Liver (tissue), 9 donors: ENCODE data around the gene BPTF. TPM values are rescaled to one million over a fixed set of nuclear protein-coding genes. Genes with fewer than 3 reads are reported as not detected.
"Not testable (repeated sequence)": the region's sequence is repeated elsewhere in the genome, so short reads cannot be mapped to it uniquely, and the experiment has no call there.

Experiments
- DNase-seq: peaks from one replicate; pipeline ENCODE4 v3.0.0-alpha.2; 2017; ENCODE audit warnings: low spot score
- H3K27ac ChIP-seq, 2 donors: one replicate each; pipeline ENCODE4 v1.7.0; 2013; ENCODE audit warnings: inconsistent platforms in 2 of 2, low read length in 2 of 2, control low read depth in 1 of 2, low read depth in 1 of 2, mild to moderate bottlenecking in 1 of 2
- H3K27me3 ChIP-seq, 4 donors: one replicate each; pipeline versions ENCODE4 v1.6.1 to v1.7.0; 2013; ENCODE audit warnings: low read length in 3 of 4, inconsistent platforms in 1 of 4, mild to moderate bottlenecking in 1 of 4, moderate library complexity in 1 of 4; ENCODE audit not compliant: control insufficient read depth in 4 of 4, insufficient read depth in 4 of 4
- H3K36me3 ChIP-seq, 4 donors: one replicate each; pipeline versions ENCODE4 v1.6.1 to v1.7.0; 2013; ENCODE audit warnings: low read length in 3 of 4, mild to moderate bottlenecking in 3 of 4, low read depth in 1 of 4, moderate library complexity in 1 of 4; ENCODE audit not compliant: control insufficient read depth in 4 of 4, insufficient read depth in 3 of 4
- H3K4me1 ChIP-seq, 4 donors: one replicate each; pipeline versions ENCODE4 v1.6.1 to v1.7.0; 2013; ENCODE audit warnings: low read length in 3 of 4, mild to moderate bottlenecking in 3 of 4, moderate library complexity in 1 of 4; ENCODE audit not compliant: control insufficient read depth in 4 of 4, insufficient read depth in 4 of 4
- H3K4me3 ChIP-seq, 3 donors: one replicate each; pipeline versions ENCODE4 v1.6.1 to v1.7.0; 2013; ENCODE audit warnings: low read length in 3 of 3, control low read depth in 1 of 3, low read depth in 1 of 3, mild to moderate bottlenecking in 1 of 3
- H3K9ac ChIP-seq, 2 donors: one replicate each; pipeline ENCODE4 v1.7.0; 2013; ENCODE audit warnings: low read length in 2 of 2, mild to moderate bottlenecking in 2 of 2, moderate library complexity in 2 of 2, control low read depth in 1 of 2, low read depth in 1 of 2
- H3K9me3 ChIP-seq, 4 donors: one replicate each; pipeline versions ENCODE4 v1.6.1 to v1.7.0; 2013; ENCODE audit warnings: low read length in 3 of 4; ENCODE audit not compliant: control insufficient read depth in 4 of 4
- EGR1 ChIP-seq, 2 donors: IDR thresholded peaks; 2 replicates each; pipeline ENCODE4 v1.6.1; 2016 to 2018; ENCODE audit warnings: antibody characterized with exemption in 2 of 2, low read depth in 2 of 2
- FOXA1 ChIP-seq: IDR thresholded peaks from 2 replicates; pipeline ENCODE4 v1.6.1; 2016; ENCODE audit warnings: antibody characterized with exemption
- FOXA2 ChIP-seq: IDR thresholded peaks from 2 replicates; pipeline ENCODE4 v1.6.1; 2016; ENCODE audit warnings: antibody characterized with exemption
- GABPA ChIP-seq, 2 donors: IDR thresholded peaks in 1 of 2; conservative IDR thresholded peaks in 1 of 2; 2 replicates each; pipeline ENCODE4 v1.6.1; 2016; ENCODE audit warnings: antibody characterized with exemption in 2 of 2, mild to moderate bottlenecking in 1 of 2, moderate library complexity in 1 of 2
- HNF4A ChIP-seq, 2 donors: conservative IDR thresholded peaks; 2 replicates each; pipeline ENCODE4 v1.6.1; 2016; ENCODE audit warnings: antibody characterized with exemption in 2 of 2, mild to moderate bottlenecking in 2 of 2
- HNF4G ChIP-seq: IDR thresholded peaks from 2 replicates; pipeline ENCODE4 v1.6.1; 2016; ENCODE audit warnings: antibody characterized with exemption
- JUND ChIP-seq, 2 donors: IDR thresholded peaks; 2 replicates each; pipeline ENCODE4 v1.6.1; 2016; ENCODE audit warnings: antibody characterized with exemption in 2 of 2
- NR2F2 ChIP-seq: IDR thresholded peaks from 2 replicates; pipeline ENCODE4 v1.6.1; 2016; ENCODE audit warnings: antibody characterized with exemption
- RAD21 ChIP-seq, 2 donors: IDR thresholded peaks; 2 replicates each; pipeline ENCODE4 v1.6.1; 2016; ENCODE audit warnings: antibody characterized with exemption in 2 of 2, mild to moderate bottlenecking in 2 of 2
- RXRA ChIP-seq, 2 donors: IDR thresholded peaks; 2 replicates each; pipeline ENCODE4 v1.6.1; 2017 to 2018; ENCODE audit warnings: antibody characterized with exemption in 2 of 2, mild to moderate bottlenecking in 1 of 2
- SP1 ChIP-seq: IDR thresholded peaks from 2 replicates; pipeline ENCODE4 v1.6.1; 2018; ENCODE audit warnings: antibody characterized with exemption, mild to moderate bottlenecking
- TAF1 ChIP-seq: conservative IDR thresholded peaks from 2 replicates; pipeline ENCODE4 v1.6.1; 2016; ENCODE audit warnings: antibody characterized with exemption, mild to moderate bottlenecking
- YY1 ChIP-seq: IDR thresholded peaks from 2 replicates; pipeline ENCODE4 v1.6.1; 2016; ENCODE audit warnings: antibody characterized with exemption, mild to moderate bottlenecking
- WGBS: extraction: QIAGEN DNeasy Blood & Tissue Kit; methylation state at CpG from one replicate; pipeline ENCODE4 v1.1.7; 2013; 5-methylcytosine and 5-hydroxymethylcytosine counted together
- polyA plus RNA-seq, 2 donors: library from polyadenylated mRNA; stranded (reverse) in 1 of 2; unstranded in 1 of 2; fragments of 200-250 nt in 1 of 2; fragments of >200 nt in 1 of 2; fragmentation: Nextera tagmentation in 1 of 2; extraction: Ambion mirVana in 1 of 2; gene quantifications; one replicate each; pipeline versions ENCODE4 v1.2.1 to v1.2.3, GENCODE V29; 2013 to 2015
- total RNA-seq, 2 donors: library from RNA; depleted of rRNA; stranded (reverse); fragments of >200 nt; gene quantifications; one replicate each; pipeline ENCODE4 v1.2.3, GENCODE V29; 2014
- TF ChIP-seq, protein P1 (sequence below): IDR thresholded peaks from 2 replicates; pipeline ENCODE4 v1.6.1; 2016; ENCODE audit warnings: antibody characterized with exemption
- TF ChIP-seq, protein P2 (sequence below): IDR thresholded peaks from 2 replicates; pipeline ENCODE4 v1.6.1; 2016; ENCODE audit warnings: antibody characterized with exemption, mild to moderate bottlenecking
- TF ChIP-seq, protein P3 (sequence below): IDR thresholded peaks from 2 replicates; pipeline ENCODE4 v1.6.1; 2016; ENCODE audit warnings: antibody characterized with exemption
- TF ChIP-seq, protein P4 (sequence below): fragments of 150-350 bp; IDR thresholded peaks from 2 replicates; pipeline ENCODE4 v1.5.1; 2017; ENCODE audit warnings: improper control_type of control experiment, low read depth, low read length; ENCODE audit not compliant: missing input control
- donor health status: healthy.
- donor health status: healthy.
- donor health status: healthy.
- donor health status: healthy.
- donor health status: healthy.

BPTF gene
- total and polyA plus RNA-seq, 4 donors, result 8.1 to 51.7 (median 29.5) TPM

DNA sequence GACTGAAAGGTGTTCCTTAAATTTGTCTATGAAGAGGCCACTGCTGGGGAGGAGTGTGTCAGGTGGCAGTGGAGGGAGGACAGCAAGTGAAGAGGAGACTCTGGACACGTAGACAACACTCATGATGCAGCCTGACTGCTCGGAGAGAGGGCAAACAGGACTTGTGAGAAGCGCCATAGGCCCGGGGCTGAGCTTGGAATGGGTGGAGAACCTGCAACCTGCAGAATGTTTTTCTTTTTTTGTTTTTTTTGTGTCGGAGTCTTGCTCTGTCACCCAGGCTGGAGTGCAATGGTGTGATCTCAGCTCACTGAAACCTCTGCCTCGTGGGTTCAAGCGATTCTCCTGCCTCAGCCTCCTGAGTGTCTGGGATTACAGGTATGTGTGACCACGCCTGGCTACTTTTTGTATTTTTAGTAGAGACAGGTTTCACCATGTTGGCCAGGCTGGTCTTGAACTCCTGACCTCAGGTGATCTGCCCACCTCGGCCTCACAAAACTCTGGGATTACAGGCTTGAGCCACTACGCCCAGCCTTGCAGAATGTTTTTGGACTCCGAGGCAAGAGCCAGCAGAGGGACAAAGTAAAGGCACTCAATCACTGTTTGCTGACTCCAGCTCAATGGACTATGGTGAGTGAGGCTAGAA is 189.9 kb downstream of the BPTF start (continued):
- TF ChIP-seq, protein P1, sequence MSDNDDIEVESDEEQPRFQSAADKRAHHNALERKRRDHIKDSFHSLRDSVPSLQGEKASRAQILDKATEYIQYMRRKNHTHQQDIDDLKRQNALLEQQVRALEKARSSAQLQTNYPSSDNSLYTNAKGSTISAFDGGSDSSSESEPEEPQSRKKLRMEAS, result no peak
- TF ChIP-seq JUND (IDR thresholded peaks at IDR 0.05) (no peak), RXRA (IDR thresholded peaks at IDR 0.05) (no peak), RAD21 (IDR thresholded peaks at IDR 0.05) (no peak)

DNA sequence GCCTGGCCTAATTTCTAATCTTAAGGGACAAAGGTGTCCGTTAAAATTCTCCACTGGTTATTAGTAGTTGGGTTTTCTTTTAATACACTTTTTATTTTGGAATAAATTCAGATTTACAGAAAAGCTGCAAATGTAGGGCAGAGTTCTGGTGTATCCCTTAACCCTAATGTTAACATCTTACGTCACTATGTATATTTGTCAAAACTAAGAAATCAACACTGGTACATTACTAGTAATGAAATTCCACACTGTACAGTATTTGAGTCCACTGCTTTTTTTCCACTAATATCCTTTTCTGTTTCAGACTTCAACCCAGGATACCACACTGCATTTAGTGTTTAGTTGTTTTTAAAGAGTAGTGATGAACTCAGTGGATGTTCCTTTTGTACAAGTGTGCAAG is 191.5 kb downstream of the BPTF start:
- WGBS, result 92% methylated on average over 2 of the region's 2 CpGs
- TF ChIP-seq HNF4G (no peak), GABPA (IDR thresholded peaks at IDR 0.05 in 1 of 2, conservative IDR thresholded peaks at IDR 0.05 in 1 of 2) (no peak), HNF4A (conservative IDR thresholded peaks at IDR 0.05) (no peak), TAF1 (no peak), SP1 (no peak), FOXA1 (no peak), YY1 (no peak), EGR1 (IDR thresholded peaks at IDR 0.05; ENCODE audit: low read depth in 2 of 2) (no peak), NR2F2 (no peak), RXRA (IDR thresholded peaks at IDR 0.05) (no peak), FOXA2 (no peak), JUND (IDR thresholded peaks at IDR 0.05) (no peak)
- TF ChIP-seq, protein P1, result no peak
- TF ChIP-seq, protein P2, sequence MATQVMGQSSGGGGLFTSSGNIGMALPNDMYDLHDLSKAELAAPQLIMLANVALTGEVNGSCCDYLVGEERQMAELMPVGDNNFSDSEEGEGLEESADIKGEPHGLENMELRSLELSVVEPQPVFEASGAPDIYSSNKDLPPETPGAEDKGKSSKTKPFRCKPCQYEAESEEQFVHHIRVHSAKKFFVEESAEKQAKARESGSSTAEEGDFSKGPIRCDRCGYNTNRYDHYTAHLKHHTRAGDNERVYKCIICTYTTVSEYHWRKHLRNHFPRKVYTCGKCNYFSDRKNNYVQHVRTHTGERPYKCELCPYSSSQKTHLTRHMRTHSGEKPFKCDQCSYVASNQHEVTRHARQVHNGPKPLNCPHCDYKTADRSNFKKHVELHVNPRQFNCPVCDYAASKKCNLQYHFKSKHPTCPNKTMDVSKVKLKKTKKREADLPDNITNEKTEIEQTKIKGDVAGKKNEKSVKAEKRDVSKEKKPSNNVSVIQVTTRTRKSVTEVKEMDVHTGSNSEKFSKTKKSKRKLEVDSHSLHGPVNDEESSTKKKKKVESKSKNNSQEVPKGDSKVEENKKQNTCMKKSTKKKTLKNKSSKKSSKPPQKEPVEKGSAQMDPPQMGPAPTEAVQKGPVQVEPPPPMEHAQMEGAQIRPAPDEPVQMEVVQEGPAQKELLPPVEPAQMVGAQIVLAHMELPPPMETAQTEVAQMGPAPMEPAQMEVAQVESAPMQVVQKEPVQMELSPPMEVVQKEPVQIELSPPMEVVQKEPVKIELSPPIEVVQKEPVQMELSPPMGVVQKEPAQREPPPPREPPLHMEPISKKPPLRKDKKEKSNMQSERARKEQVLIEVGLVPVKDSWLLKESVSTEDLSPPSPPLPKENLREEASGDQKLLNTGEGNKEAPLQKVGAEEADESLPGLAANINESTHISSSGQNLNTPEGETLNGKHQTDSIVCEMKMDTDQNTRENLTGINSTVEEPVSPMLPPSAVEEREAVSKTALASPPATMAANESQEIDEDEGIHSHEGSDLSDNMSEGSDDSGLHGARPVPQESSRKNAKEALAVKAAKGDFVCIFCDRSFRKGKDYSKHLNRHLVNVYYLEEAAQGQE, result no peak
- TF ChIP-seq, protein P3, sequence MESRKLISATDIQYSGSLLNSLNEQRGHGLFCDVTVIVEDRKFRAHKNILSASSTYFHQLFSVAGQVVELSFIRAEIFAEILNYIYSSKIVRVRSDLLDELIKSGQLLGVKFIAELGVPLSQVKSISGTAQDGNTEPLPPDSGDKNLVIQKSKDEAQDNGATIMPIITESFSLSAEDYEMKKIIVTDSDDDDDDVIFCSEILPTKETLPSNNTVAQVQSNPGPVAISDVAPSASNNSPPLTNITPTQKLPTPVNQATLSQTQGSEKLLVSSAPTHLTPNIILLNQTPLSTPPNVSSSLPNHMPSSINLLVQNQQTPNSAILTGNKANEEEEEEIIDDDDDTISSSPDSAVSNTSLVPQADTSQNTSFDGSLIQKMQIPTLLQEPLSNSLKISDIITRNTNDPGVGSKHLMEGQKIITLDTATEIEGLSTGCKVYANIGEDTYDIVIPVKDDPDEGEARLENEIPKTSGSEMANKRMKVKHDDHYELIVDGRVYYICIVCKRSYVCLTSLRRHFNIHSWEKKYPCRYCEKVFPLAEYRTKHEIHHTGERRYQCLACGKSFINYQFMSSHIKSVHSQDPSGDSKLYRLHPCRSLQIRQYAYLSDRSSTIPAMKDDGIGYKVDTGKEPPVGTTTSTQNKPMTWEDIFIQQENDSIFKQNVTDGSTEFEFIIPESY, result no peak
- TF ChIP-seq, protein P4, sequence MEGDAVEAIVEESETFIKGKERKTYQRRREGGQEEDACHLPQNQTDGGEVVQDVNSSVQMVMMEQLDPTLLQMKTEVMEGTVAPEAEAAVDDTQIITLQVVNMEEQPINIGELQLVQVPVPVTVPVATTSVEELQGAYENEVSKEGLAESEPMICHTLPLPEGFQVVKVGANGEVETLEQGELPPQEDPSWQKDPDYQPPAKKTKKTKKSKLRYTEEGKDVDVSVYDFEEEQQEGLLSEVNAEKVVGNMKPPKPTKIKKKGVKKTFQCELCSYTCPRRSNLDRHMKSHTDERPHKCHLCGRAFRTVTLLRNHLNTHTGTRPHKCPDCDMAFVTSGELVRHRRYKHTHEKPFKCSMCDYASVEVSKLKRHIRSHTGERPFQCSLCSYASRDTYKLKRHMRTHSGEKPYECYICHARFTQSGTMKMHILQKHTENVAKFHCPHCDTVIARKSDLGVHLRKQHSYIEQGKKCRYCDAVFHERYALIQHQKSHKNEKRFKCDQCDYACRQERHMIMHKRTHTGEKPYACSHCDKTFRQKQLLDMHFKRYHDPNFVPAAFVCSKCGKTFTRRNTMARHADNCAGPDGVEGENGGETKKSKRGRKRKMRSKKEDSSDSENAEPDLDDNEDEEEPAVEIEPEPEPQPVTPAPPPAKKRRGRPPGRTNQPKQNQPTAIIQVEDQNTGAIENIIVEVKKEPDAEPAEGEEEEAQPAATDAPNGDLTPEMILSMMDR, result no peak
- no peak overlapping the region for H3K9ac ChIP-seq
- H3K27me3 ChIP-seq, result no peaks in the 10 kb centered on the region
- H3K9me3 ChIP-seq, result no peaks in the 10 kb centered on the region
- peaks cover 0 to 14% (median 7%) of the 10 kb centered on the region in 4 donors for H3K4me1 ChIP-seq
- DNase-seq, result no peak
- no peak overlapping the region for H3K27ac ChIP-seq
- no peak overlapping the region for H3K4me3 ChIP-seq
- no peaks in the 10 kb centered on the region for H3K36me3 ChIP-seq

DNA sequence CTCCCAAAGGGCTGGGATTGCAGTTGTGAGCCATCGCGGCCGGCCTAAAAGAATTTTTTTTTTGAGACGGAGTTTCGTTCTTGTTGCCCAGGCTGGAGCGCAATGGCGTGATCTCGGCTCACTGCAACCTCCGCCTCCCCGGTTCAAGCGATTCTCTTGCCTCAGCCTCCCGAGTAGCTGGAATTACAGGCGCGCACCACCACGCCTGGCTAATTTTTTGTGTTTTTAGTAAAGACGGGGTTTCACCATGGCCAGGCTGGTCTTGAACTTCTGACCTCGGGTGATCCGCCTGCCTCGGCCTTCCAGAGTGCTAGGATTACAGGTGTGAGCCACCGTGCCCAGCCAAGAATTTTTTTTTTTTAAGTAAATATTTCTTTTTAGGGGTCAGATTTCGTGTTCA is 193.2 kb downstream of the BPTF start:
- not testable (repeated sequence) for H3K27ac ChIP-seq, H3K27me3 ChIP-seq, H3K36me3 ChIP-seq, H3K9ac ChIP-seq, H3K9me3 ChIP-seq, H3K4me3 ChIP-seq, DNase-seq
- WGBS, result 81% methylated on average over 21 of the region's 21 CpGs
- H3K4me1 ChIP-seq, result peaks cover 0 to 14% (median 7%) of the 10 kb centered on the region in 4 donors
